ENCODE results near the gene LCMT2. TPM values are rescaled to one million over a fixed set of nuclear protein-coding genes. Genes with fewer than 3 reads are reported as not detected.

Gene LCMT2
- total and polyA plus RNA-seq, 2 of the 8 experiments (the other 6 are each of a cell fraction or from before 2014, with no cell fraction given), result 11.2 to 11.9 TPM

DNA sequence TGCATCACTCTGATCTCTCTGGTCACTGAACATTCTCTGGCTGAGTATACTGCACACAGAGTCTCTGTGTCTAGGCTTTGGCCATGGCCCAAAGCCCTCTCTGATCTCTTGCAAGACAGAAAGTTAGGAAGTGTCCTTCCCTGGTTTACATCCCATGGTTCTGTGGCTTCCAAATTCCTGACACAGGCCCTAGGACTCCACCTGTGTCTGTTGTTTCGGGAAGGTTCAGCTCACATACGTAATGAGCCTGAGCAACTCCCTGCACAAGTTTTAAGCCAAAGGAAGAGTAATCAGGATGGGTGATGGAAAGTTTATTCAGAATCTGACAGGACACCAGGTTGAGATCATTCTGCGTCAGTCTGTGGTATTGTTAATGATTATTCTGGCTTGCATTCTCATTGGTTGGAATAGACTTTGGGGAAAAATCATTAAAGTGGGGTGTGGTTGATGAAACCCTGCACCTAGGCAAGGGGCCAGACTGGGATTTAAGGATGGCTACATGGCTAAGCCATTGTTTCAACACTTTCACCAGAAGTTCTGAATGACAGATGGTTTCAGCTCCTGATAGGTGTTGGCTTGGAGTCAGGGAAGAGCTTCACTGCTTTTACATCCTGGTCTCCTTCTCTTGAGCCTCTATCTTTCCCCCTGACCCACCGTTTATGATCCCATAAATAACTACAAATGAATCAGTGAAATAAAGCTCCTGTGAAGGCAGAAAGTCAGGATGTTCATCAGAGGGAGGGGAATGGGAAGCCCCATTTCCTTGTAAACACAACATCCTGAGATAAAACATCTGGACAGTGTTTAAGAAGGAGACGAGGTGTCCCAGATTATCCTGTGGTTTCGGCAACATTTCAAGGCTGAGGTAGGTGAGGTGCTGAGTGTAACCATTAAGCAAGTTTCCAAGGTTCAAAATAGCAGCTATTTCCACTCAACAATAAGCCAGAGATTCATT lies 14.1 kb downstream of the LCMT2 start:
- DNase-seq (ENCODE audit: low read depth in 1 of 2, low spot score in 2 of 2) (no peak), FAIRE-seq (no peak)
- no peaks in the 10 kb centered on the region for H3K36me3 ChIP-seq (ENCODE audit: control insufficient read depth in 2 of 4, insufficient read depth in 4 of 4, low read length in 3 of 4)
- no peak overlapping the region for H3K4me3 ChIP-seq (ENCODE audit: extremely low read depth in 1 of 4, insufficient read depth in 2 of 4, low read depth in 3 of 4, low read length in 4 of 4)
- H3K9me3 ChIP-seq (ENCODE audit: insufficient read depth in 2 of 2, low read depth in 1 of 2, low read length in 1 of 2), result no peaks in the 10 kb centered on the region
- no peak overlapping the region for H3K4me2 ChIP-seq (ENCODE audit: insufficient read depth in 1 of 2, low read depth in 2 of 2, low read length in 2 of 2)
- H3K4ac ChIP-seq (replicated peaks; ENCODE audit: insufficient read length, low read depth, low read length), result no peak overlapping the region
- no peaks in the 10 kb centered on the region; a peak in 2 of 7 replicates for H3K27me3 ChIP-seq (replicated peaks in 1 of 4; ENCODE audit: control insufficient read depth in 3 of 4, extremely low read depth in 1 of 4, insufficient read depth in 3 of 4, low read length in 3 of 4)
- H4K91ac ChIP-seq (replicated peaks; ENCODE audit: insufficient read length, low read length), result no peak overlapping the region
- H3K79me1 ChIP-seq (ENCODE audit: low read depth, low read length), result no peaks in the 10 kb centered on the region
- H3K9ac ChIP-seq (replicated peaks in 1 of 4; ENCODE audit: extremely low read depth in 1 of 4, low read depth in 3 of 4, low read length in 3 of 4), result no peak overlapping the region
- no peak overlapping the region for H3K56ac ChIP-seq (replicated peaks; ENCODE audit: insufficient read length, low read depth, low read length)
- CTCF ChIA-PET (ENCODE audit: partially characterized antibody), result interaction anchor here (0.8 to 2.4 kb wide), 5 partner anchors 9 to 91 kb away, joined by 3 to 6 read pairs (median 3); no protein-coding TSS in a partner anchor
- H2BK120ac ChIP-seq (replicated peaks; ENCODE audit: low read depth, low read length), result no peak overlapping the region
- no peak overlapping the region for H3K23ac ChIP-seq (ENCODE audit: insufficient read length)
- H4K8ac ChIP-seq (ENCODE audit: extremely low read depth, insufficient read depth, low read length), result no peak overlapping the region
- no peak overlapping the region for H3K27ac ChIP-seq (ENCODE audit: low read depth, low read length)
- no peak overlapping the region for H2BK15ac ChIP-seq (ENCODE audit: low read length)
- no peaks in the 10 kb centered on the region for H3K23me2 ChIP-seq (ENCODE audit: low read depth, low read length)
- H2BK5ac ChIP-seq (ENCODE audit: low read depth, low read length), result no peak overlapping the region
- no peak overlapping the region for H2AK5ac ChIP-seq (ENCODE audit: low read depth, low read length)
- H3K4me1 ChIP-seq (replicated peaks in 1 of 4; ENCODE audit: control insufficient read depth in 3 of 4, insufficient read depth in 4 of 4, low read length in 3 of 4), result peaks cover 0 to 3% (median 2%) of the 10 kb centered on the region in 4 experiments; a peak in 2 of 7 replicates
- WGBS, 2 experiments (ENCODE audit: extremely low coverage in 1 of 2, insufficient coverage in 1 of 2, insufficient read length in 1 of 2, insufficient replicate concordance in 2 of 2, low coverage in 1 of 2, low lambda C conversion rate in 2 of 2, missing lambda C conversion rate in 1 of 2), result 80% methylated on average over 6 of the region's 6 CpGs; no CpG with 5 or more reads in 1 of the 2 experiments
- H2AFZ ChIP-seq (ENCODE audit: low read length), result 0 out of 2 replicates have a peak overlapping the region, but pooled peaks have one; percentile 15
- no peak overlapping the region for H2BK20ac ChIP-seq (ENCODE audit: low read length)
- no peak overlapping the region for H3K14ac ChIP-seq (ENCODE audit: insufficient read length)
- H2BK12ac ChIP-seq (ENCODE audit: low read depth, low read length), result no peak overlapping the region
- no peak overlapping the region for H4K5ac ChIP-seq (ENCODE audit: insufficient read length, low read depth, low read length)
- H4K20me1 ChIP-seq (replicated peaks in 1 of 2; ENCODE audit: control insufficient read depth in 1 of 2, insufficient read depth in 2 of 2, low read length in 2 of 2), result no peaks in the 10 kb centered on the region
- no peak overlapping the region for H3K18ac ChIP-seq (ENCODE audit: extremely low read depth, low read length)
- H3K79me2 ChIP-seq (ENCODE audit: control insufficient read depth in 1 of 2, insufficient read depth in 2 of 2, low read length in 2 of 2), result no peaks in the 10 kb centered on the region
- POLR2A ChIA-PET (ENCODE audit: partially characterized antibody), result no interaction called here
- TF ChIP-seq RXRA (IDR thresholded peaks at IDR 0.05; ENCODE audit: insufficient read depth, low read depth, low read length), result no peak
- TF ChIP-seq JUN (IDR thresholded peaks at IDR 0.05; ENCODE audit: low read depth, low read length), result no peak
- TF ChIP-seq, protein P1, sequence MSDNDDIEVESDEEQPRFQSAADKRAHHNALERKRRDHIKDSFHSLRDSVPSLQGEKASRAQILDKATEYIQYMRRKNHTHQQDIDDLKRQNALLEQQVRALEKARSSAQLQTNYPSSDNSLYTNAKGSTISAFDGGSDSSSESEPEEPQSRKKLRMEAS (IDR thresholded peaks at IDR 0.05), result no peak
- no peak for TF ChIP-seq CTBP2 (IDR thresholded peaks at IDR 0.05; ENCODE audit: borderline replicate concordance, insufficient read depth, insufficient read length, low read length)
- TF ChIP-seq CHD2 (IDR thresholded peaks at IDR 0.05; ENCODE audit: low read length), result no peak
- TF ChIP-seq BACH1 (IDR thresholded peaks at IDR 0.05; ENCODE audit: low read length), result no peak
- TF ChIP-seq TAF1 (IDR thresholded peaks at IDR 0.05; ENCODE audit: low read depth, low read length), result no peak
- TF ChIP-seq FOSL1 (IDR thresholded peaks at IDR 0.05; ENCODE audit: insufficient read depth, low read depth, low read length), result no peak
- TF ChIP-seq KDM4A (IDR thresholded peaks at IDR 0.05; ENCODE audit: low read depth, low read length, severe bottlenecking), result no peak
- TF ChIP-seq RFX5 (IDR thresholded peaks at IDR 0.05; ENCODE audit: borderline replicate concordance, low read depth, low read length), result no peak
- TF ChIP-seq SIX5 (IDR thresholded peaks at IDR 0.05; ENCODE audit: low read depth, low read length), result no peak
- no peak for TF ChIP-seq TEAD4 (IDR thresholded peaks at IDR 0.05; ENCODE audit: low read depth, low read length)

Data from H1 (cell line).